ENCODE results near the gene ENTHD1.
"Not testable (repeated sequence)": the region's sequence is repeated elsewhere in the genome, so short reads cannot be mapped to it uniquely, and the experiment has no call there.

ENTHD1 gene

GRCh38 chr22:39896313-39896996, 2.9 kb upstream of the ENTHD1 start:
- no peak for DNase-seq

GRCh38 chr22:39895682-39896081, 2.1 kb upstream of the ENTHD1 start:
- DNase-seq, result no peak

DNA sequence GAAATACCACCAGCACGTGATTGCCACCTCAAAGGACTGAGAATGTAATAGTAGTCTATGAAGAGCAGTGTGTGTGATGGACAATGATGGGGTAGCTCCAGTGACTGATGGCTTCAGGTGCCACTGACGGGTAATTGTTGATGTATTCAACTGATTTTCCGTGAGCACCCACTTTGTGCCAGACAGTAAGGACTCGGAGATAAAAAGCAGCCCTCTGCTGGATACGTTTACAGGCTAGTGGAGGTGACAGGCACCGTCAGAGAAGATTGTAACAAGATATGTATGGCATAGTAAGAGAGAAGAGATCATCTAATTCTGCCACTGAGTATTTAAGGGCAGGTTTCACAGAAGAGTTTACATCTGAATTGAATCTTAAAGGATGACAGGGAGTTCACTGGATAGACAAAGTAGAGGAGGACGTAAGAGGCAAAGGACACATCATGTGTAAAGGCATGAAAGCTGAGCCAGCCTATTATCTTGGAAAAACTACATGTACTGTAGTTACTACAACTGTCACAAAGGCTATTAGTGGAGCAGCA, 1.1 kb upstream of the ENTHD1 start:
- no peak for DNase-seq

- not testable (repeated sequence) for DNase-seq
Observed at GRCh38 chr22:39889924-39890323, 3.6 kb downstream of the ENTHD1 start.

DNA sequence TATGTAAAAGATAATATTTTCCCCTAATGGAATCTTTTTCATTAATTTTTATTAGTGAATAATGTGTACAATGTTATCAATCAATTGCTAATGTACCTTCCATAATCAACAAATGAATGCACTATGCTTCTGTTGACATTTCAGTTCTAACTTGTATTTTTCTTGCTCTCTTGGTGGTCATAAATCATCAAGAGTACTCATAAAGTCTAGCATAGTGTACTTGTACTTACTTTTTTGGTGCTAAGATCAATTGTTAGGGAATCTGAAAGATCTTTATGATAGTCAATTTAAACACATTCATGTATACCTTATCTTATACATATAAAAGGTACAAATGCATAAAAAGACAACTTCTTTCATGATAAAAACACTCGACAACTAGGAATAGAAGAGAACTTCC, 10.5 kb downstream of the ENTHD1 start:
- DNase-seq, result no peak

- no peak for DNase-seq
Observed at GRCh38 chr22:39880722-39881121, 12.8 kb downstream of the ENTHD1 start.

- DNase-seq, result no peak
Observed at GRCh38 chr22:39877079-39877845, 16.3 kb downstream of the ENTHD1 start.

GRCh38 chr22:39875176-39875885, 18.2 kb downstream of the ENTHD1 start:
- not testable (repeated sequence) for DNase-seq

- DNase-seq, result no peak
Observed at GRCh38 chr22:39873965-39874364, 19.6 kb downstream of the ENTHD1 start.

GRCh38 chr22:39872548-39872947, 21.0 kb downstream of the ENTHD1 start:
- DNase-seq, result no peak

GRCh38 chr22:39871008-39871798, 22.4 kb downstream of the ENTHD1 start:
- no peak for DNase-seq

DNA sequence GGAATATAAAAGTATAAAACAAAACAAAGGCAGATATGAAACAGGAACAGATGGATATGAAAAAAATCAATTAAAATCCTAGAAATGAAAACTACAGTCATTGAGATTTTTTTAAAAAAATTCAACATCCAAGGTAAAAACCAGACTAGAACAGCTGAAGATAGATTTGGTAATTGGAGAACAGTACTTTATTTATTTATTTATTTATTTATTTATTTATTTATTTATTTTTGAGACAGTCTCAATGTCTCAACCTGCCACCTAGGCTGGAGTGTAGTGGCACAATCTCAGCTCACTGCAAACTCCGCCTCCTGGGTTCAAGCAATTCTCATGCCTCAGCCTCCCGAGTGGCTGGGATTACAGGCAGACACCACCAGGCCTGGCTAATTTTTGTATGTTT, 23.8 kb downstream of the ENTHD1 start:
- not testable (repeated sequence) for DNase-seq

- no peak for DNase-seq
Observed at GRCh38 chr22:39868741-39869140, 24.8 kb downstream of the ENTHD1 start.

- DNase-seq, result no peak
Observed at GRCh38 chr22:39859903-39860588, 33.5 kb downstream of the ENTHD1 start.

- DNase-seq, result no peak
Observed at GRCh38 chr22:39856588-39856987, 37.0 kb downstream of the ENTHD1 start.

DNA sequence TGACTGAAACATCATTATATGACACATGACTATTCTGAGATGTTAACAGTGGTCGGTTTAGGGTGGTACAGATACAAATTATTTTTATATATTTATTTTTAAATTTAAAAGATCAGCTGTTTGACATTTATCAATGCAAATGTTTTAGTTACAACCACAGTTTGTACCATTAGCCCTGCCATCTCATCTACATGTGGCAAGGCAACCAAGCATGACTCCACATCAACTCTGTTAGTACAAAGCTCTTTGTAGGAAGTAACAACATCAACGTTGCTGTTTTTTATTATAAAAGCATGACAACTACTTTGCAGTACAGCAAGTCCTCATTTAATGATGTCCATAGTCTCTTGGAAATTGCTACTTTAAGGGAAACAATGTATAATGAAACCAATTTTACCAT, 40.8 kb downstream of the ENTHD1 start:
- DNase-seq, result no peak

- no peak for DNase-seq
Observed at GRCh38 chr22:39851606-39852315, 41.8 kb downstream of the ENTHD1 start.

DNA sequence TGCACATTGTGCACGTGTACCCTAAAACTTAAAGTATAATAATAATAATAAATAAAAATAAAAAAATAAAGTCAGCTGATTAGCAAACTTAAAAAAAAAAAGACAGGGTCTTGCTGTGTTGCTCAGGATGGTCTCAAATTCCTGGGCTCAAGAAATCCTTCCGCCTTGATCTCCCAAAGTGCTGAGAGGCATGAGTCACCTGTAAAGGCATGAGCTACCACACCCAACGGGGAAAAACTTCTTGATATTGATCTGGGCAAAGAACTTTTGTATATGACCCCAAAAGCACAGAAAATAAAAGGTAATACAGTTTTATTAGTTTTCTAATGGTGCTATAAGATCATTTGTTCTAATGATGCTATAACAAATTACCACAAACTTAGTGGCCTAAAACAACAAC, 46.1 kb downstream of the ENTHD1 start:
- no peak for DNase-seq

DNA sequence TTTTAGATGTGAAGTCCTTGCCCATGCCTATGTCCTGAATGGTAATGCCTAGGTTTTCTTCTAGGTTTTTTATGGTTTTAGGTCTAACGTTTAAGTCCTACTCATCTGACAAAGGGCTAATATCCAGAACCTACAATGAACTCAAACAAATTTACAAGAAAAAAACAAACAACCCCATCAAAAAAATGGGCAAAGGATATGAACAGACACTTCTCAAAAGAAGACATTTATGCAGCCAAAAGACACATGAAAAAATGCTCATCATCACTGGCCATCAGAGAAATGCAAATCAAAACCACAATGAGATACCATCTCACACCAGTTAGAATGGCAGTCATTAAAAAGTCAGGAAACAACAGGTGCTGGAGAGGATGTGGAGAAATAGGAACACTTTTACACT, 47.0 kb downstream of the ENTHD1 start:
- DNase-seq, result not testable (repeated sequence)

DNA sequence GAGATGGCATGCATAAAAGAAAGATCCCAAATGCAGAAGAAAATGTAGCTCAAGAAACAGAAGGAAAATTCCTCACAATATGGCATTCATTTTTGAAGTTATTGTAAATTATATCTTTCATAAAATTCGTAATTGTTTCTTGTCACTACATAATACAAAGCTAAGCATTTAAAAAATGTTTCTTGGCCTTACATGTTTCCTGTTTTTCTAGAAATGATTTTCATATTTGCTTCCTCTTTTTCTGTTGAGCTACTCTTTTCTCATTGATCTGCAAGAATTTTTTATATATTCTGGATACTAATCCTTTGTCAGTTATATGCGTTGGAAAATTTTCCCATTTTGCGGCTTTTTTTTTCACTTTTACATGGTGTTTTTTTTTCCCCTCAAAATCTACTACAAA, 48.0 kb downstream of the ENTHD1 start:
- no peak for DNase-seq

- no peak for DNase-seq
Observed at GRCh38 chr22:39839917-39840510, 53.5 kb downstream of the ENTHD1 start.
